ENCODE results near the gene RASSF1.

DNA sequence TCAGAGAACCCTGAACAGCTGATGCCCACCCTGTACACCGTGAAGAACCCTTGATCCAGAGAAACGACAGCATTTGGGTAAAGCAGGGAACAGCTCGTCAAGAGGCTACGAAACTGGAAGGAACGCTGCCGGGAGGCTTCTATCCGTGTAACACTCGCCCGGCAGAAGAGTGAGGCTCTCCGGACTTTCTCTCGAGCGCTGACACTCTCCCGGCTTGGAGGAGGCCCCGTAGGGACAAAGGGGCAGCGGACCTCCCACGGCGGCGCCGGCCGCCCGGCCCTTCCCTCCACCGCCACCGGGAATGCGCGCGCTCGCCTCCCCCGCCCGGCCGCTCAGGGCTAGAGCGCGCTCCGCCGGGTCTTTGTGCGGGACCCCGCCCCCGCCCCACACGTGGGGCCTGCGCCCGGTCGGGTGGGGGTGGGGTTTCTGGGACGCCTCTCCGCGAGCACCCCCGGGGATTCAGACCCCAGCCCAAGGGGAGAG, 19.7 kb downstream of the RASSF1 start:
- TF ChIP-seq, protein P1, sequence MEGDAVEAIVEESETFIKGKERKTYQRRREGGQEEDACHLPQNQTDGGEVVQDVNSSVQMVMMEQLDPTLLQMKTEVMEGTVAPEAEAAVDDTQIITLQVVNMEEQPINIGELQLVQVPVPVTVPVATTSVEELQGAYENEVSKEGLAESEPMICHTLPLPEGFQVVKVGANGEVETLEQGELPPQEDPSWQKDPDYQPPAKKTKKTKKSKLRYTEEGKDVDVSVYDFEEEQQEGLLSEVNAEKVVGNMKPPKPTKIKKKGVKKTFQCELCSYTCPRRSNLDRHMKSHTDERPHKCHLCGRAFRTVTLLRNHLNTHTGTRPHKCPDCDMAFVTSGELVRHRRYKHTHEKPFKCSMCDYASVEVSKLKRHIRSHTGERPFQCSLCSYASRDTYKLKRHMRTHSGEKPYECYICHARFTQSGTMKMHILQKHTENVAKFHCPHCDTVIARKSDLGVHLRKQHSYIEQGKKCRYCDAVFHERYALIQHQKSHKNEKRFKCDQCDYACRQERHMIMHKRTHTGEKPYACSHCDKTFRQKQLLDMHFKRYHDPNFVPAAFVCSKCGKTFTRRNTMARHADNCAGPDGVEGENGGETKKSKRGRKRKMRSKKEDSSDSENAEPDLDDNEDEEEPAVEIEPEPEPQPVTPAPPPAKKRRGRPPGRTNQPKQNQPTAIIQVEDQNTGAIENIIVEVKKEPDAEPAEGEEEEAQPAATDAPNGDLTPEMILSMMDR (IDR thresholded peaks at IDR 0.05; ENCODE audit: borderline replicate concordance, extremely low read depth, low read length, poor library complexity, severe bottlenecking), result no peak
- no peak for TF ChIP-seq EZH2 (IDR thresholded peaks at IDR 0.05; ENCODE audit: borderline replicate concordance, low read depth, low read length, severe bottlenecking)

All from DND-41 (cell line).